GM13977 (cell line): ENCODE results near the gene ADCY3.

Experiments used
- DNase-seq: peaks from one replicate; pipeline ENCODE4 v3.0.0; 2012; ENCODE audit warnings: low spot score
- in situ Hi-C: fragments of 300-500 bp; cut with MboI; formaldehyde crosslinking; loops from one replicate; pipeline ENCODE4 v1.12.0; 2022; ENCODE audit warnings: low sequenced_read_pairs, low pct_unique_long_range_greater_than_20kb, mixed read lengths, inconsistent platforms; ENCODE audit not compliant: unreplicated experiment
- TF ChIP-seq, protein P1 (sequence below): IDR thresholded peaks from 2 replicates; pipeline ENCODE4 v1.5.1; 2012; ENCODE audit warnings: mild to moderate bottlenecking, control low read depth; ENCODE audit not compliant: insufficient read depth; ENCODE audit errors: extremely low read depth, missing control alignments

Gene ADCY3

DNA sequence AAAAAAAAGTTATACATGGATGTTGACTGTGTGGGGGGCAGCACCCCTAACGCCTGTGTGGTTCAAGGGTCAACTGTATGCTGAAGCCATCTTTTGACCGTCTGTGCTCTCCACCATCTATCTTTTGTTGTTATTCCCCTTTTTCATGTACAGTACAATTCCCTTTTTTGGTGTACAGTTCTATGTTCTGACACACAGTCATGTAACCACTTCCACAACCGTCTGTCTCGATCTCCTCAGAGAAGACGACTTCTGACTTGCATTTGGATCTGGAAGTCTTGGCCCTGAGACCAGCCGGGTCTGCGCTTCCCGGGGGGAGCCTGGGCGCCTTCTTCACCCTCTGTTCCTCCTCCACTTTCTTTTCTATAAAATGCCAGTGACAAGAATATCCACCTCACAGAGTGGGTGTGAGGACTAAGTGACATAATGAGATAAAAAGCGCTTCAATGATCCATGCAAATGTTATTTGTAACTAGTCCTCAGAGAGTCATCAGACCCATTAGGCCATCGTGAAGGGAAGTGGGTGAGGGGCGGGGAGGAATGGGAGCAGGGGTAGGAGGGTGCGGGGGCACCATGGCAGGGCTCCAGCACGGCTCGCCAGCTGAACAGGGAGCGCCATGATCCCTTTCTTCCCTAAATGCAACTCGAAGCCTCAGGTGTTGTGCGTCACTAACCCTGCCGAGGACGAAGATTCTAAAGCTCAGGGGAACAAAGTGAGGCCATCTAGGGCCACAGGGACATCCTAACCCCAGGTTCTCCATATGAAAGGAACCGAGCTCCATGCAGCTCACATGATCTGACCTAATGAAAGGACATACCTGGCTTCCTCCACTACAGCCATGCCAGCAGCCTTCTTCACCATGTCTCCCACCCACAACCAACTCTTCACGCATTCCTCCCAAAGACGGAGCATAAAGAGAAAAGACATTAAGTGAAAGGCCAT lies 16.6 kb downstream of the ADCY3 start:
- in situ Hi-C loops, result no loop called here
- TF ChIP-seq, protein P1, sequence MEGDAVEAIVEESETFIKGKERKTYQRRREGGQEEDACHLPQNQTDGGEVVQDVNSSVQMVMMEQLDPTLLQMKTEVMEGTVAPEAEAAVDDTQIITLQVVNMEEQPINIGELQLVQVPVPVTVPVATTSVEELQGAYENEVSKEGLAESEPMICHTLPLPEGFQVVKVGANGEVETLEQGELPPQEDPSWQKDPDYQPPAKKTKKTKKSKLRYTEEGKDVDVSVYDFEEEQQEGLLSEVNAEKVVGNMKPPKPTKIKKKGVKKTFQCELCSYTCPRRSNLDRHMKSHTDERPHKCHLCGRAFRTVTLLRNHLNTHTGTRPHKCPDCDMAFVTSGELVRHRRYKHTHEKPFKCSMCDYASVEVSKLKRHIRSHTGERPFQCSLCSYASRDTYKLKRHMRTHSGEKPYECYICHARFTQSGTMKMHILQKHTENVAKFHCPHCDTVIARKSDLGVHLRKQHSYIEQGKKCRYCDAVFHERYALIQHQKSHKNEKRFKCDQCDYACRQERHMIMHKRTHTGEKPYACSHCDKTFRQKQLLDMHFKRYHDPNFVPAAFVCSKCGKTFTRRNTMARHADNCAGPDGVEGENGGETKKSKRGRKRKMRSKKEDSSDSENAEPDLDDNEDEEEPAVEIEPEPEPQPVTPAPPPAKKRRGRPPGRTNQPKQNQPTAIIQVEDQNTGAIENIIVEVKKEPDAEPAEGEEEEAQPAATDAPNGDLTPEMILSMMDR, result no peak
- DNase-seq, result no peak

DNA sequence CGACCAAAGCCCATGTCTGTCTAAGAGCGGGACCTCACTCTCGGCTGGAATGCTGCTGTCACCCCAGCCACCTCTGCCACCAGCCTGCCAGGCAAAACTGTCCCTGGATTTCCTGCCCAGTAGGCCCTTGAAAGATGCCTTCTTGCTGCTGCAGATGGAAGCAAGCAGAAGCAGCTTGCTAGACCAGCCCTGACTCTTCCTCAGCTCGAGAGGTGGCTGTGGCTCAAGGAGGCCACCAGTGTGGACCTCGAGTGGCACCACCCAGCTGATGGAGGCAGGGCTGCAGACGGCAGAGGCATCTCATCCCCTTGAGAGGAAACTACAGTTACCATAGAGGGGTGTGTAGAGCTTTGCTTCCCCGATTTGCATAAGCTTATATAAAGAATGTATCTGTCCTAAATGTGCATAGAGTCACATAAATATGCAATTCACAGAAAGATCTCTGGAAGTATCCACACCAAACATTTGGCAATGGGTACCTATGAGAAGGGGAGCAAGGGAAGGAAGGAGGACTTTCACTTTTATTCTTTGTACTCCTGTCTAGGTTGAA lies 20.6 kb downstream of the ADCY3 start:
- in situ Hi-C loops, result no loop called here
- TF ChIP-seq, protein P1, result no peak

DNA sequence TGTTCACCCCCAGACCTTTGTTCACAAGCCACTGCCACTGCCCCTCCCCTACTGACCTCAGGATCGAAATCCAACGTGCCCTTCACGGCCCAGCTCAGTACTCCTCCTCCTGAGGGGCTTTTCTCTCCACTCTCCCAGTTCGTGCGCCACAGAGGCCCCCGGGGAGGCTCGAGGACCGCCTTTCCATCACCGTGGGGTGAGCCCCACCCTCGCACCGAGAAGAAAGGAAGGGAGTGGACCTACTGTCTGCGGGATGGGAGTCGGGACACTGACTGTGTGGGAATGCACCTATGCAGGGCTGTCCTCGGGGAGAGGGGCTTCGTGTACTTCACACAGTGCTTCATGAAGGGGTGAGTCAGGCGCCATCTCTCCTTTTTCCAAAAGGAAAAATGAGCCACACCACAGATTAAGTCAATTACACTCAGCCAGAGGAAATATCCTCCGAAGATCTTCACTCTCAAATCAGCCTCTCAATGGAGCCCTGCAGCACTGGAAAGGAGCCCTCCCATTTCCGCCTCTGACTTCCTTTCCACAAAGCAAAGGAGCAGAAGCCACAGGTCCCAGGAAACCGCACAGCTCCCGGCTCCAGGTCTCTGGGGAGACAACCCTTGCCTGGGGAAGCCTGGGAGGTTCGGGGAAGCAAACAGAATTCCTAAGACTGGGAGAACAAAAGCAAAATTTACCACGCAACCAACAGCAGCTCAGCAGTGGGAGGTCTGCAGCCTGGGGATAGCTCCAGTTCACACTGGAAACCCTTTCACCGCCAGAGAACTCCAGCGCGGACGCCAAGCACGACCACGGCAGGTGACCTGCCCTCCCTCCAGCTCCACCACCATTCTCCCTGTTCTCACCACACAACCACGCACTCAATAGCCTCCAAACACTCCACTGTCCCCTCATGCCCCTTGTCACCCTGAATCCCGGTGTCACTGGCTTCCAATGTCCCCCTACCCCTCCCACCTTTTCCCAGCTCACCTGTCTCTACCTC lies 21.6 kb downstream of the ADCY3 start:
- TF ChIP-seq, protein P1, result no peak
- in situ Hi-C loops, result no loop called here
- DNase-seq, result no peak

More for the DNA sequence above, 20.6 kb downstream of the ADCY3 start:
- no peak for DNase-seq

DNA sequence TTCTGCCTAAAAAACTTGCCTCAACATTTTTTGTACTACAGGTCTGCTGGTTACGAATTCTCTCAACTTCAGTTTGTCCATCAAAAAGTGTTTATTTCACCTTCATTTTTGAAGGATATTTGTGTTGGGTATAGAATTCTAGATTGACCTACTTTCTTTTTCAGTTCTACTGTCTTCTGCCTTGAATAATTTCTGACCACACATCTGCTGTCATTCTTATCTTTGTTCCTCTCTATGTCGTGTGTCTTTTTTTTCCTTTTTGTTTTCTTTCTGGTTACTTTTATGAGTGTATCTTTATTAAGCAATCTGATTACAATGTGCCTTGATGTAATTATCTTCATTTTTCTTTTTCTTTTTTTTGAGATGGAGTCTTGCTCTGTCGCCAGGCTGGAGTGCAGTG lies 25.3 kb downstream of the ADCY3 start:
- no peak for DNase-seq
- in situ Hi-C loops, result no loop called here
- TF ChIP-seq, protein P1, result no peak

DNA sequence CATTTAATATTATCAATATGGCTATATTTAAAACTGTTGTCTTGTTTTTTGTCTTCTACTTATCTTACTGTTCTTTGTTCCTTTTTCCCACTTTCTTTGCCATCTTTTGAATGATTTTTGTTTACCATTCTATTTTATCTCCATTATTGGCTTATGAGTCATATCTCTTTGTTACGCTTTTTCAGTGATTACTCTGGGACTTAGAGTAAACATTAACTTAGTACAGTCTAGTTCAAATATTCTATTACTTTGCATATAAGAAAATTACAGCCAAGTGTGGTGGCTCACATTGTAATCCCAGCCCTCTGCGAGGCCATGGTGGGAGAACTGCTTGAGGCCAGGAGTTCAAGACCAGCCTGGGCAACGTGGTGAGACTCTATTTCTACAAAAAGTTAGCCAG lies 26.1 kb downstream of the ADCY3 start:
- DNase-seq, result no peak
- TF ChIP-seq, protein P1, result no peak
- in situ Hi-C loops, result no loop called here

DNA sequence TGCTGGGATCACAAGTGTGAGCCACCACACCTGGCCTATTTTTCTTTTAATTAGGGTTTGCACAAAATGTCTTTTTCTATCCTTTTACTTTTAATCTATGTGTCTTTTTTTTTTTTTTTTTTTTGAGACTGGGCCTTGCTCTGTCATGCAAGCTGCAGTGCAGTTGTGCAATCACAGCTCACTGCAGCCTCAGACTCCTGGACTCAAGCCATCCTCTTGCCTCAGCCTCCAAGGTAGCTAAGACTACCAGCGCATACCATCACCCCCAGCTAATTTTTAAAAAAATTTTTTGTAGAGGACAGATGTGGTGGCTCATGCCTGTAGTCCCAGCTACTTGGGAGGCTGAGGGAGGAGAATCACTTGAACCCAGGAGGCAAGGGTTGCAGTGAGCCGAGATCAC lies 27.1 kb downstream of the ADCY3 start:
- TF ChIP-seq, protein P1, result no peak
- in situ Hi-C loops, result no loop called here
- DNase-seq, result no peak
